22Rv1 (cell line): ENCODE results near the gene TMEM61.
A peak's percentile ranks its signal among the peaks of the same experiment; 100 is the strongest.

Source experiments
- ZFX ChIP-seq: fragments of 450-650 bp; IDR thresholded peaks from 2 replicates; pipeline ENCODE4 v1.6.1; 2017; ENCODE audit warnings: antibody characterized with exemption, borderline replicate concordance
- TF ChIP-seq, protein P1 (sequence below): fragments of 450-650 bp; IDR thresholded peaks from 2 replicates; pipeline ENCODE4 v1.5.1; 2017; ENCODE audit warnings: mild to moderate bottlenecking

DNA sequence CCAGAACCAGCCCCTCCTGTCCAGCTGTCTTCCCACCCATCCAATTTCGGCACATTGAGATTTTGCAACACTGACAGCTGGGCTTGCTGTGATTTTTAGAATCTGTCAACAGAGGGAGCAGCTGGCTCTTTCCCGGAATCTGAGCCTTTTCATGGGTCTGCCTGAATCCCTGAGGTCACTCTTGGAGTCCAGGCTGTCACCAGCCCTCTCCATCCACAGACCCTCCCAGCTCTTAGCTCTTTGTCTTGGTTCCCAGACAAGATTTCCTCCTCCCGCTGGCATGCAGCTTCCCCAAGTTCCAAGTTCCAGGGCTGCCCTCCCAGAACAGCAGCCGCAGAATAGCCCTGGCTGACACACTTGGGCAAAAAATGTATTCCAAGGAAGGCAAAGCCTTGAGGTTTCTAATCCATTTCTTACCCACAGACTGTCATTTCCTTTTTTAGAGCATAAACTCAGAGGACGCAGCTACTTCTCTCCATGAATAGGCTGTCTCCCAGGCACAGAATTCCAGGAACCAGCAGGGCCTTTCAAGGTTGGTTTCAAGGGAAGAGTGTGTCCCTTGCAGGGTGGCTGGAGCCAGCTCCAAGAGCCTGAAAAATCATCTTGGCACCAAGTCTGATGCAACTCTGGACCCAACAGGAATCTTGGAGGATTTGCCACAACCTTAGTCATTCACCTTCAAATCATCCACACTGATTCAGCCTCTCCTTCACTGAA lies 7.1 kb upstream of the TMEM61 start:
- TF ChIP-seq, protein P1, sequence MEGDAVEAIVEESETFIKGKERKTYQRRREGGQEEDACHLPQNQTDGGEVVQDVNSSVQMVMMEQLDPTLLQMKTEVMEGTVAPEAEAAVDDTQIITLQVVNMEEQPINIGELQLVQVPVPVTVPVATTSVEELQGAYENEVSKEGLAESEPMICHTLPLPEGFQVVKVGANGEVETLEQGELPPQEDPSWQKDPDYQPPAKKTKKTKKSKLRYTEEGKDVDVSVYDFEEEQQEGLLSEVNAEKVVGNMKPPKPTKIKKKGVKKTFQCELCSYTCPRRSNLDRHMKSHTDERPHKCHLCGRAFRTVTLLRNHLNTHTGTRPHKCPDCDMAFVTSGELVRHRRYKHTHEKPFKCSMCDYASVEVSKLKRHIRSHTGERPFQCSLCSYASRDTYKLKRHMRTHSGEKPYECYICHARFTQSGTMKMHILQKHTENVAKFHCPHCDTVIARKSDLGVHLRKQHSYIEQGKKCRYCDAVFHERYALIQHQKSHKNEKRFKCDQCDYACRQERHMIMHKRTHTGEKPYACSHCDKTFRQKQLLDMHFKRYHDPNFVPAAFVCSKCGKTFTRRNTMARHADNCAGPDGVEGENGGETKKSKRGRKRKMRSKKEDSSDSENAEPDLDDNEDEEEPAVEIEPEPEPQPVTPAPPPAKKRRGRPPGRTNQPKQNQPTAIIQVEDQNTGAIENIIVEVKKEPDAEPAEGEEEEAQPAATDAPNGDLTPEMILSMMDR, result peak; percentile 58
- no peak for TF ChIP-seq ZFX
